Breast epithelium (tissue), 3 donors: ENCODE results near the gene SPANXC.

Experiments
- POLR2A ChIP-seq: fragments of 450-650 bp; IDR thresholded peaks from one replicate; pipeline ENCODE4 v1.6.1; 2016; ENCODE audit warnings: antibody characterized with exemption, mild to moderate bottlenecking, moderate library complexity
- TF ChIP-seq, protein P1 (sequence below), 3 donors: fragments of 450-650 bp; IDR thresholded peaks; one replicate each; pipeline ENCODE4 v1.5.1; 2016 to 2017; ENCODE audit warnings: antibody characterized with exemption in 3 of 3, mild to moderate bottlenecking in 3 of 3, moderate library complexity in 3 of 3

GRCh38 chrX:141221611-141222010 is 20.7 kb downstream of the SPANXC start:
- TF ChIP-seq POLR2A = no peak
- TF ChIP-seq, protein P1, sequence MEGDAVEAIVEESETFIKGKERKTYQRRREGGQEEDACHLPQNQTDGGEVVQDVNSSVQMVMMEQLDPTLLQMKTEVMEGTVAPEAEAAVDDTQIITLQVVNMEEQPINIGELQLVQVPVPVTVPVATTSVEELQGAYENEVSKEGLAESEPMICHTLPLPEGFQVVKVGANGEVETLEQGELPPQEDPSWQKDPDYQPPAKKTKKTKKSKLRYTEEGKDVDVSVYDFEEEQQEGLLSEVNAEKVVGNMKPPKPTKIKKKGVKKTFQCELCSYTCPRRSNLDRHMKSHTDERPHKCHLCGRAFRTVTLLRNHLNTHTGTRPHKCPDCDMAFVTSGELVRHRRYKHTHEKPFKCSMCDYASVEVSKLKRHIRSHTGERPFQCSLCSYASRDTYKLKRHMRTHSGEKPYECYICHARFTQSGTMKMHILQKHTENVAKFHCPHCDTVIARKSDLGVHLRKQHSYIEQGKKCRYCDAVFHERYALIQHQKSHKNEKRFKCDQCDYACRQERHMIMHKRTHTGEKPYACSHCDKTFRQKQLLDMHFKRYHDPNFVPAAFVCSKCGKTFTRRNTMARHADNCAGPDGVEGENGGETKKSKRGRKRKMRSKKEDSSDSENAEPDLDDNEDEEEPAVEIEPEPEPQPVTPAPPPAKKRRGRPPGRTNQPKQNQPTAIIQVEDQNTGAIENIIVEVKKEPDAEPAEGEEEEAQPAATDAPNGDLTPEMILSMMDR (IDR thresholded peaks at IDR 0.05) = no peak
